HepG2 (cell line): ENCODE results near the gene DDX49. TPM values are rescaled to one million over a fixed set of nuclear protein-coding genes. Genes with fewer than 3 reads are reported as not detected.
A peak's percentile ranks its signal among the peaks of the same experiment; 100 is the strongest.

Experiments
- DNMT3B ChIP-seq: conservative IDR thresholded peaks from 2 replicates; pipeline ENCODE4 v1.6.1; 2016; ENCODE audit warnings: missing biosample characterization, control low read depth
- HNRNPK ChIP-seq: fragments of 200-400 bp; formaldehyde crosslinking; IDR thresholded peaks from 2 replicates; pipeline ENCODE4 v1.6.1; 2018; ENCODE audit warnings: low read length, low read depth, moderate library complexity, mild to moderate bottlenecking; ENCODE audit not compliant: poor library complexity, severe bottlenecking
- KLF16 ChIP-seq, 2 experiments: sonication (generic) in 1 of 2; formaldehyde crosslinking in 1 of 2; IDR thresholded peaks; 2 replicates each; pipeline versions ENCODE4 v1.6.1 to v1.8.0; 2016 to 2023; ENCODE audit warnings: missing genetic modification reagents in 2 of 2, missing compliant biosample characterization in 1 of 2
- MEF2D ChIP-seq: sonication (generic); formaldehyde crosslinking; IDR thresholded peaks from 2 replicates; pipeline ENCODE4 v1.5.1; 2020; ENCODE audit warnings: mild to moderate bottlenecking, missing genetic modification reagents
- ZBTB42 ChIP-seq: sonication (generic); formaldehyde crosslinking; IDR thresholded peaks from 2 replicates; pipeline ENCODE4 v1.5.0; 2020; ENCODE audit warnings: mild to moderate bottlenecking, missing genetic modification reagents
- ZFP36L2 ChIP-seq: sonication (generic); formaldehyde crosslinking; IDR thresholded peaks from 2 replicates; pipeline ENCODE4 v1.4.0; 2020; ENCODE audit warnings: missing genetic modification reagents
- ZFY ChIP-seq: sonication (generic); formaldehyde crosslinking; IDR thresholded peaks from 2 replicates; pipeline ENCODE4 v1.4.0; 2020; ENCODE audit warnings: missing genetic modification reagents
- ZNF121 ChIP-seq: sonication (generic); formaldehyde crosslinking; IDR thresholded peaks from 2 replicates; pipeline ENCODE4 v1.5.0; 2020; ENCODE audit warnings: mild to moderate bottlenecking, missing genetic modification reagents
- ZNF609 ChIP-seq: sonication (generic); formaldehyde crosslinking; IDR thresholded peaks from 2 replicates; pipeline ENCODE4 v1.4.0; 2020; ENCODE audit warnings: mild to moderate bottlenecking, missing genetic modification reagents, borderline replicate concordance
- ZNF672 ChIP-seq: sonication (generic); formaldehyde crosslinking; IDR thresholded peaks from 2 replicates; pipeline ENCODE4 v1.8.1; 2022; ENCODE audit warnings: missing genetic modification reagents
- ZNF770 ChIP-seq: sonication (generic); formaldehyde crosslinking; IDR thresholded peaks from 2 replicates; pipeline ENCODE4 v1.5.0; 2020; ENCODE audit warnings: mild to moderate bottlenecking, missing genetic modification reagents
- polyA plus RNA-seq, 8 experiments: library from polyadenylated mRNA; depleted of rRNA in 3 of 8; stranded (reverse) in 7 of 8; unstranded in 1 of 8; fragments of >200 nt; fragmentation: Illumina TruSeq in 4 of 8; extraction: Trizol in 4 of 8; gene quantifications; 2 replicates each; pipeline versions ENCODE4 v1.2.1 to v1.2.3, GENCODE V29; 2011 to 2016; ENCODE audit warnings: low read depth in 4 of 8, missing spikeins in 1 of 8, mixed read lengths in 1 of 8; ENCODE audit not compliant: insufficient read depth in 1 of 8
- total RNA-seq, 5 experiments: library from RNA; depleted of rRNA; stranded (reverse); fragments of >200 nt; fragmentation: Illumina TruSeq; extraction: Trizol; gene quantifications; 2 replicates each; pipeline ENCODE4 v1.2.3, GENCODE V29; 2016; ENCODE audit warnings: low read depth in 1 of 5
- TF ChIP-seq, protein P1 (sequence below): sonication (generic); formaldehyde crosslinking; IDR thresholded peaks from 2 replicates; pipeline ENCODE4 v1.5.1; 2020; ENCODE audit warnings: mild to moderate bottlenecking, moderate library complexity, missing genetic modification reagents
- TF ChIP-seq, protein P2 (sequence below): sonication (generic); formaldehyde crosslinking; IDR thresholded peaks from 2 replicates; pipeline ENCODE4 v1.8.1; 2023; ENCODE audit warnings: mild to moderate bottlenecking, missing genetic modification reagents, borderline replicate concordance
- TF ChIP-seq, protein P3 (sequence below): sonication (generic); formaldehyde crosslinking; IDR thresholded peaks from 2 replicates; pipeline ENCODE4 v1.8.0; 2022; ENCODE audit warnings: missing genetic modification reagents, mild to moderate bottlenecking, inconsistent platforms, borderline replicate concordance
- TF ChIP-seq, protein P4 (sequence below): sonication (generic); formaldehyde crosslinking; IDR thresholded peaks from 2 replicates; pipeline ENCODE4 v1.4.0; 2020; ENCODE audit warnings: missing genetic modification reagents, borderline replicate concordance

The DDX49 gene
- total and polyA plus RNA-seq, 2 of the 13 experiments (the other 11 are each of a cell fraction or from before 2014, with no cell fraction given) = 27.0 to 46.2 TPM

- TF ChIP-seq ZNF609 (CRISPR knock-in tag) = no peak
- TF ChIP-seq, protein P1, sequence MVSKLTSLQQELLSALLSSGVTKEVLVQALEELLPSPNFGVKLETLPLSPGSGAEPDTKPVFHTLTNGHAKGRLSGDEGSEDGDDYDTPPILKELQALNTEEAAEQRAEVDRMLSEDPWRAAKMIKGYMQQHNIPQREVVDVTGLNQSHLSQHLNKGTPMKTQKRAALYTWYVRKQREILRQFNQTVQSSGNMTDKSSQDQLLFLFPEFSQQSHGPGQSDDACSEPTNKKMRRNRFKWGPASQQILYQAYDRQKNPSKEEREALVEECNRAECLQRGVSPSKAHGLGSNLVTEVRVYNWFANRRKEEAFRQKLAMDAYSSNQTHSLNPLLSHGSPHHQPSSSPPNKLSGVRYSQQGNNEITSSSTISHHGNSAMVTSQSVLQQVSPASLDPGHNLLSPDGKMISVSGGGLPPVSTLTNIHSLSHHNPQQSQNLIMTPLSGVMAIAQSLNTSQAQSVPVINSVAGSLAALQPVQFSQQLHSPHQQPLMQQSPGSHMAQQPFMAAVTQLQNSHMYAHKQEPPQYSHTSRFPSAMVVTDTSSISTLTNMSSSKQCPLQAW (CRISPR knock-in tag) = peak; percentile 80; the same call in 1 of the 2 replicates
- no peak; the same call in 1 of the 2 replicates for TF ChIP-seq ZNF770 (CRISPR knock-in tag)
- no peak for TF ChIP-seq ZNF672
- TF ChIP-seq ZNF121 (CRISPR knock-in tag) = no peak
- TF ChIP-seq, protein P2, sequence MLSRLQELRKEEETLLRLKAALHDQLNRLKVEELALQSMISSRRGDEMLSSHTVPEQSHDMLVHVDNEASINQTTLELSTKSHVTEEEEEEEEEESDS = no peak
- TF ChIP-seq MEF2D = no peak
- no peak for TF ChIP-seq ZFP36L2 (CRISPR knock-in tag)
- TF ChIP-seq, protein P3, sequence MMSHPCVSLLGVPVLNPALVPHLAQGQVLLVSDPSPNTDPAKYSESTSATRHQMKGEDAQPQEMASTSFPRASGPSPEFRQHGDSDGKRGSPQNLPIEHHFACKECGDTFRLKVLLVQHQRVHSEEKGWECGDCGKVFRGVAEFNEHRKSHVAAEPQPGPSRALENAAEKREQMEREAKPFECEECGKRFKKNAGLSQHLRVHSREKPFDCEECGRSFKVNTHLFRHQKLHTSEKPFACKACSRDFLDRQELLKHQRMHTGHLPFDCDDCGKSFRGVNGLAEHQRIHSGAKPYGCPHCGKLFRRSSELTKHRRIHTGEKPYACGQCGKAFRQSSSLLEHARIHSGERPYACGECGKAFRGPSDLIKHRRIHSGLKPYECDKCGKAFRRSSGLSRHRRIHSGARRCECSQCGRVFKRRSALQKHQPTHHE (CRISPR knock-in tag) = no peak
- peak; percentile 78 for TF ChIP-seq ZFY
- TF ChIP-seq DNMT3B (CRISPR knock-in tag) = no peak
- no peak for TF ChIP-seq KLF16 (CRISPR knock-in tag; IDR thresholded peaks at IDR 0.05)
- TF ChIP-seq HNRNPK = no peak
- TF ChIP-seq ZBTB42 = 0 out of 2 replicates have a peak, but pooled peaks have one; percentile 57
- TF ChIP-seq, protein P4, sequence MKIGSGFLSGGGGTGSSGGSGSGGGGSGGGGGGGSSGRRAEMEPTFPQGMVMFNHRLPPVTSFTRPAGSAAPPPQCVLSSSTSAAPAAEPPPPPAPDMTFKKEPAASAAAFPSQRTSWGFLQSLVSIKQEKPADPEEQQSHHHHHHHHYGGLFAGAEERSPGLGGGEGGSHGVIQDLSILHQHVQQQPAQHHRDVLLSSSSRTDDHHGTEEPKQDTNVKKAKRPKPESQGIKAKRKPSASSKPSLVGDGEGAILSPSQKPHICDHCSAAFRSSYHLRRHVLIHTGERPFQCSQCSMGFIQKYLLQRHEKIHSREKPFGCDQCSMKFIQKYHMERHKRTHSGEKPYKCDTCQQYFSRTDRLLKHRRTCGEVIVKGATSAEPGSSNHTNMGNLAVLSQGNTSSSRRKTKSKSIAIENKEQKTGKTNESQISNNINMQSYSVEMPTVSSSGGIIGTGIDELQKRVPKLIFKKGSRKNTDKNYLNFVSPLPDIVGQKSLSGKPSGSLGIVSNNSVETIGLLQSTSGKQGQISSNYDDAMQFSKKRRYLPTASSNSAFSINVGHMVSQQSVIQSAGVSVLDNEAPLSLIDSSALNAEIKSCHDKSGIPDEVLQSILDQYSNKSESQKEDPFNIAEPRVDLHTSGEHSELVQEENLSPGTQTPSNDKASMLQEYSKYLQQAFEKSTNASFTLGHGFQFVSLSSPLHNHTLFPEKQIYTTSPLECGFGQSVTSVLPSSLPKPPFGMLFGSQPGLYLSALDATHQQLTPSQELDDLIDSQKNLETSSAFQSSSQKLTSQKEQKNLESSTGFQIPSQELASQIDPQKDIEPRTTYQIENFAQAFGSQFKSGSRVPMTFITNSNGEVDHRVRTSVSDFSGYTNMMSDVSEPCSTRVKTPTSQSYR = no peak
These were observed at the start of gene DDX49, which contains the start of gene COPE (continued) for GRCh38 chr19:18919086-18919899.
